ENCODE results near the gene COLEC11. TPM values are rescaled to one million over a fixed set of nuclear protein-coding genes. Genes with fewer than 3 reads are reported as not detected.

Gene COLEC11
- total RNA-seq, 1 experiment from 2014 or later: 0.39 TPM

GRCh38 chr2:3643371-3644245 is 48.7 kb downstream of the COLEC11 start:
- H3K4me1 Mint-ChIP-seq: peaks cover 3 to 5% of the 10 kb centered on the region in 2 experiments; a peak in 1 of 4 replicates
- no peaks in the 10 kb centered on the region for H3K79me1 ChIP-seq (ENCODE audit: insufficient read depth, low read depth, low read length, poor library complexity, severe bottlenecking)
- no peak overlapping the region for H3K4me3 Mint-ChIP-seq
- H3K23ac ChIP-seq (ENCODE audit: insufficient read length, low read depth, low read length): no peak overlapping the region
- no peak overlapping the region for H3K56ac ChIP-seq (ENCODE audit: insufficient read length, low read depth, low read length)
- H4K91ac ChIP-seq (ENCODE audit: insufficient read length, low read depth, low read length): no peak overlapping the region
- H3K27me3 Mint-ChIP-seq (ENCODE audit: low read depth): peaks cover 11% of the 10 kb centered on the region
- H3K9ac ChIP-seq (ENCODE audit: extremely low read depth, insufficient read length, low read length): no peak overlapping the region
- no peak overlapping the region for H3T11ph ChIP-seq (ENCODE audit: low read length)
- no peak overlapping the region for H2AFZ ChIP-seq (ENCODE audit: low read length)
- H2BK120ac ChIP-seq (ENCODE audit: low read depth, low read length, poor library complexity, severe bottlenecking): no peak overlapping the region
- H3K9me3 ChIP-seq (ENCODE audit: control insufficient read depth, low read depth, low read length): no peaks in the 10 kb centered on the region
- H3K23me2 ChIP-seq (ENCODE audit: insufficient read length, low read depth, low read length, poor library complexity, severe bottlenecking): no peaks in the 10 kb centered on the region
- TF ChIP-seq CTCF (conservative IDR thresholded peaks at IDR 0.05): no peak
- H3K27ac ChIP-seq (ENCODE audit: insufficient read length, low read depth, low read length): no peak overlapping the region
- no peaks in the 10 kb centered on the region for H3K27me3 ChIP-seq (ENCODE audit: insufficient read depth, low read length)
- H2BK15ac ChIP-seq (ENCODE audit: low read depth, low read length): no peak overlapping the region
- DNase-seq: peak; percentile 22
- no peaks in the 10 kb centered on the region for H3K9me3 Mint-ChIP-seq
- H2BK20ac ChIP-seq (ENCODE audit: low read depth, low read length, poor library complexity, severe bottlenecking): no peak overlapping the region
- H3K14ac ChIP-seq (ENCODE audit: insufficient read depth, low read length): no peak overlapping the region; the same call in 1 of the 2 replicates
- H2BK12ac ChIP-seq (ENCODE audit: insufficient read length, low read depth, low read length): no peak overlapping the region
- H3K27ac Mint-ChIP-seq: peak overlapping the region in 1 of 3 experiments; percentile 34; a peak in 1 of 7 replicates
- no peak overlapping the region for H3K4ac ChIP-seq (ENCODE audit: low read depth, low read length)
- H2AK5ac ChIP-seq (ENCODE audit: insufficient read length, low read length): no peak overlapping the region
- H3K36me3 Mint-ChIP-seq (ENCODE audit: insufficient read depth in 1 of 3, low read depth in 3 of 3): no peaks in the 10 kb centered on the region
- H4K20me1 ChIP-seq (ENCODE audit: control insufficient read depth, insufficient read depth, insufficient read length): no peaks in the 10 kb centered on the region
- WGBS (ENCODE audit: extremely low coverage, insufficient read length, low lambda C conversion rate): no CpG with 5 or more reads among the region's 48 CpGs
- H4K5ac ChIP-seq (ENCODE audit: insufficient read length, low read depth, low read length): no peak overlapping the region
- no peak overlapping the region for H4K8ac ChIP-seq (replicated peaks; ENCODE audit: insufficient read length, low read depth, low read length)
- H3K18ac ChIP-seq (ENCODE audit: insufficient read length, low read depth, low read length): no peak overlapping the region
- H3K4me1 ChIP-seq (ENCODE audit: insufficient read depth, low read length): no peaks in the 10 kb centered on the region
- H3K4me2 ChIP-seq (ENCODE audit: insufficient read depth, insufficient read length, low read length): no peak overlapping the region
- no peak overlapping the region for H2BK5ac ChIP-seq (ENCODE audit: insufficient read length, low read length)
- H3K79me2 ChIP-seq (ENCODE audit: insufficient read depth, low read length): no peaks in the 10 kb centered on the region

Data from H9 (cell line).